ENCODE measurements around the gene HSCB. TPM values are rescaled to one million over a fixed set of nuclear protein-coding genes. Genes with fewer than 3 reads are reported as not detected.

Gene HSCB
- total RNA-seq, 1 donor from 2014 or later, result 19.0 TPM

GRCh38 chr22:28774378-28774777, 32.5 kb downstream of the HSCB start:
- Histone ChIP-seq H3K9ac (no peak overlapping the region), H3K4me3 (peak overlapping the region; percentile 18), H3K27me3 (no peaks in the 10 kb centered on the region), H3K9me3 (ENCODE audit: low read depth) (no peaks in the 10 kb centered on the region), H4K20me1 (ENCODE audit: low read depth) (peaks cover 14% of the 10 kb centered on the region), H3K36me3 (peaks cover 10% of the 10 kb centered on the region), H3K4me2 (no peak overlapping the region), H3K79me2 (ENCODE audit: low read depth) (peaks cover 64% of the 10 kb centered on the region), H3F3A (ENCODE audit: low read depth) (peaks cover 4% of the 10 kb centered on the region), H2AFZ (replicated peaks) (no peak overlapping the region), H3K4me1 (peaks cover 5% of the 10 kb centered on the region), H3K27ac (no peak overlapping the region)
- no peak for DNase-seq (ENCODE audit: low spot score)
- peaks cover 13% of the 10 kb centered on the region for H3K4me1 Mint-ChIP-seq
- TF ChIP-seq CTCF (IDR thresholded peaks at IDR 0.05) (no peak), EZH2phosphoT487 (IDR thresholded peaks at IDR 0.05) (no peak), EZH2 (IDR thresholded peaks at IDR 0.05) (no peak)
- peak overlapping the region; percentile 94 for H3K4me3 Mint-ChIP-seq
- H3K27me3 Mint-ChIP-seq (ENCODE audit: insufficient read depth, low read depth), result peaks cover 3% of the 10 kb centered on the region
- no peaks in the 10 kb centered on the region for H3K9me3 Mint-ChIP-seq
- H3K27ac Mint-ChIP-seq, result no peak overlapping the region
- peaks cover 28% of the 10 kb centered on the region for H3K36me3 Mint-ChIP-seq

- H3K9me3 ChIP-seq (ENCODE audit: low read depth), result no peaks in the 10 kb centered on the region
- Mint-ChIP-seq H3K9me3 (no peaks in the 10 kb centered on the region), H3K4me1 (peaks cover under 1% of the 10 kb centered on the region), H3K27me3 (ENCODE audit: insufficient read depth, low read depth) (no peaks in the 10 kb centered on the region), H3K27ac (no peak overlapping the region), H3K4me3 (no peak overlapping the region), H3K36me3 (peaks cover 46% of the 10 kb centered on the region)
- H3K4me1 ChIP-seq, result no peaks in the 10 kb centered on the region
- no peak for TF ChIP-seq CTCF (IDR thresholded peaks at IDR 0.05)
- TF ChIP-seq EZH2 (IDR thresholded peaks at IDR 0.05), result no peak
- no peak for TF ChIP-seq EZH2phosphoT487 (IDR thresholded peaks at IDR 0.05)
- H3K27me3 ChIP-seq, result no peaks in the 10 kb centered on the region
- no peak overlapping the region for H2AFZ ChIP-seq (replicated peaks)
- H3K4me2 ChIP-seq, result no peak overlapping the region
- peaks cover 9% of the 10 kb centered on the region for H4K20me1 ChIP-seq (ENCODE audit: low read depth)
- no peak for DNase-seq (ENCODE audit: low spot score)
- peaks cover 16% of the 10 kb centered on the region for H3K36me3 ChIP-seq
- H3K4me3 ChIP-seq, result no peak overlapping the region
- H3F3A ChIP-seq (ENCODE audit: low read depth), result peaks cover under 1% of the 10 kb centered on the region
- H3K27ac ChIP-seq, result no peak overlapping the region
- H3K9ac ChIP-seq, result no peak overlapping the region
- peaks cover 55% of the 10 kb centered on the region for H3K79me2 ChIP-seq (ENCODE audit: low read depth)
Observed at GRCh38 chr22:28779833-28780232, 38.0 kb downstream of the HSCB start.

- H3K79me2 ChIP-seq (ENCODE audit: low read depth), result peaks cover 50% of the 10 kb centered on the region
- DNase-seq (ENCODE audit: low spot score), result no peak
- H2AFZ ChIP-seq (replicated peaks), result no peak overlapping the region
- H4K20me1 ChIP-seq (ENCODE audit: low read depth), result peaks cover 8% of the 10 kb centered on the region
- H3K27me3 Mint-ChIP-seq (ENCODE audit: insufficient read depth, low read depth), result peaks cover 2% of the 10 kb centered on the region
- no peak overlapping the region for H3K4me2 ChIP-seq
- no peak overlapping the region for H3K27ac ChIP-seq
- H3F3A ChIP-seq (ENCODE audit: low read depth), result no peaks in the 10 kb centered on the region
- H3K9ac ChIP-seq, result no peak overlapping the region
- no peaks in the 10 kb centered on the region for H3K27me3 ChIP-seq
- no peak overlapping the region for H3K27ac Mint-ChIP-seq
- H3K4me3 ChIP-seq, result no peak overlapping the region
- H3K9me3 ChIP-seq (ENCODE audit: low read depth), result no peaks in the 10 kb centered on the region
- no peaks in the 10 kb centered on the region for H3K9me3 Mint-ChIP-seq
- TF ChIP-seq EZH2 (IDR thresholded peaks at IDR 0.05), result no peak
- no peak for TF ChIP-seq EZH2phosphoT487 (IDR thresholded peaks at IDR 0.05)
- TF ChIP-seq CTCF (IDR thresholded peaks at IDR 0.05), result no peak
- no peaks in the 10 kb centered on the region for H3K4me1 ChIP-seq
- peaks cover 11% of the 10 kb centered on the region for H3K36me3 ChIP-seq
- H3K4me1 Mint-ChIP-seq, result no peaks in the 10 kb centered on the region
- no peak overlapping the region for H3K4me3 Mint-ChIP-seq
- peaks cover 45% of the 10 kb centered on the region for H3K36me3 Mint-ChIP-seq
Observed at GRCh38 chr22:28780296-28780695, 38.5 kb downstream of the HSCB start.
